IMR-90 (cell line): ENCODE measurements around the gene SORBS1. TPM values are rescaled to one million over a fixed set of nuclear protein-coding genes. Genes with fewer than 3 reads are reported as not detected.

Experiments
- ATAC-seq: fragments of 200-7000 bp; cut with Tn5 transposase; 2 replicates; pipeline ENCODE4 v1.9.1; 2020; ENCODE audit warnings: low read depth, mild to moderate bottlenecking, moderate library complexity
- BruUV-seq: library from RNA; stranded (reverse); fragments of 400-500 nt; replicated peaks from 2 replicates; lab custom pipeline; 2021; lab: Mats Ljungman, UMichigan
- CTCF ChIA-PET: fragments of 300-600 bp; formaldehyde crosslinking; extraction: SDS; loops from one replicate; lab custom pipeline; 2021; ENCODE audit warnings: antibody characterized with exemption; lab: Yijun Ruan, JAX
- POLR2A ChIA-PET: fragments of 300-600 bp; sonication (Branson Sonifier 250); formaldehyde crosslinking; loops from one replicate; lab custom pipeline; 2022; ENCODE audit warnings: antibody characterized with exemption; ENCODE audit not compliant: unreplicated experiment; lab: Charles Lee
- DNase-seq: peaks from one replicate; pipeline ENCODE4 v3.0.0; 2013
- H2AFZ ChIP-seq: replicated peaks from 2 replicates; pipeline ENCODE3; 2013; ENCODE audit warnings: low read length, mild to moderate bottlenecking; ENCODE audit not compliant: poor library complexity
- H2AK5ac ChIP-seq: 2 replicates; pipeline ENCODE4 v1.6.1; 2013; ENCODE audit warnings: low read depth, low read length, inconsistent platforms
- H2AK9ac ChIP-seq: replicated peaks from 2 replicates; pipeline ENCODE3; 2013; ENCODE audit warnings: mild to moderate bottlenecking, low read depth, low read length, moderate library complexity; ENCODE audit not compliant: poor library complexity
- H2BK120ac ChIP-seq: 2 replicates; pipeline ENCODE4 v1.6.1; 2013; ENCODE audit warnings: low read depth, low read length, inconsistent platforms
- H2BK15ac ChIP-seq: 3 replicates; pipeline ENCODE4 v1.6.1; 2013; ENCODE audit warnings: low read depth, low read length, inconsistent platforms
- H2BK20ac ChIP-seq: 2 replicates; pipeline ENCODE4 v1.6.1; 2013; ENCODE audit warnings: low read depth, mild to moderate bottlenecking, inconsistent platforms, low read length, moderate library complexity
- H2BK5ac ChIP-seq: 2 replicates; pipeline ENCODE4 v1.6.1; 2013; ENCODE audit warnings: mild to moderate bottlenecking, low read depth, low read length, inconsistent platforms; ENCODE audit not compliant: poor library complexity, severe bottlenecking
- H3K14ac ChIP-seq: replicated peaks from 2 replicates; pipeline ENCODE4 v1.6.1; 2013; ENCODE audit warnings: low read depth, low read length, inconsistent platforms
- H3K18ac ChIP-seq: 2 replicates; pipeline ENCODE4 v1.6.1; 2013; ENCODE audit warnings: low read depth, low read length, control low read depth
- H3K23ac ChIP-seq: 2 replicates; pipeline ENCODE4 v1.6.1; 2013; ENCODE audit warnings: low read depth, low read length, inconsistent platforms
- H3K27ac ChIP-seq: 2 replicates; pipeline ENCODE4 v1.5.1; 2013; ENCODE audit warnings: mild to moderate bottlenecking, control low read depth, low read length; ENCODE audit not compliant: insufficient read depth
- H3K27me3 ChIP-seq: 2 replicates; pipeline ENCODE4 v1.6.1; 2013; ENCODE audit warnings: low read length; ENCODE audit not compliant: control insufficient read depth, insufficient read depth
- H3K36me3 ChIP-seq: 2 replicates; pipeline ENCODE4 v1.6.1; 2013; ENCODE audit warnings: low read length, mixed read lengths; ENCODE audit not compliant: control insufficient read depth, insufficient read depth
- H3K4ac ChIP-seq: 2 replicates; pipeline ENCODE4 v1.6.1; 2013; ENCODE audit warnings: low read depth, low read length, inconsistent platforms
- H3K4me1 ChIP-seq: 2 replicates; pipeline ENCODE4 v1.6.1; 2013; ENCODE audit warnings: low read length, mixed read lengths; ENCODE audit not compliant: control insufficient read depth, insufficient read depth
- H3K4me2 ChIP-seq: 2 replicates; pipeline ENCODE4 v1.6.1; 2013; ENCODE audit warnings: low read depth, mild to moderate bottlenecking, control low read depth, low read length, moderate library complexity
- H3K4me3 ChIP-seq: 2 replicates; pipeline ENCODE4 v1.5.1; 2013; ENCODE audit warnings: low read depth, mild to moderate bottlenecking, control low read depth, low read length, moderate library complexity; ENCODE audit not compliant: insufficient read depth
- H3K56ac ChIP-seq: 2 replicates; pipeline ENCODE4 v1.6.1; 2013; ENCODE audit warnings: low read length, inconsistent platforms; ENCODE audit not compliant: insufficient read depth; ENCODE audit errors: extremely low read depth
- H3K79me1 ChIP-seq, 2 experiments: 2 replicates each; pipeline ENCODE4 v1.6.1; 2013; ENCODE audit warnings: low read length in 2 of 2, inconsistent platforms in 1 of 2, low read depth in 1 of 2
- H3K9ac ChIP-seq: 2 replicates; pipeline ENCODE4 v1.6.1; 2013; ENCODE audit warnings: low read depth, low read length, control low read depth
- H3K9me1 ChIP-seq: 2 replicates; pipeline ENCODE4 v1.6.1; 2013; ENCODE audit warnings: low read length, inconsistent platforms; ENCODE audit not compliant: insufficient read depth
- H3K9me3 ChIP-seq: 2 replicates; pipeline ENCODE4 v1.6.1; 2013; ENCODE audit warnings: low read length; ENCODE audit not compliant: control insufficient read depth, insufficient read depth
- H4K20me1 ChIP-seq: 2 replicates; pipeline ENCODE4 v1.6.1; 2013; ENCODE audit warnings: low read length, inconsistent platforms; ENCODE audit not compliant: insufficient read depth
- H4K5ac ChIP-seq: 2 replicates; pipeline ENCODE4 v1.6.1; 2013; ENCODE audit warnings: mild to moderate bottlenecking, low read depth, low read length, control low read depth
- H4K8ac ChIP-seq, 2 experiments: 2 replicates each; pipeline ENCODE4 v1.6.1; 2013; ENCODE audit warnings: low read depth in 2 of 2, low read length in 2 of 2, control low read depth in 1 of 2, inconsistent platforms in 1 of 2
- H4K91ac ChIP-seq: 2 replicates; pipeline ENCODE4 v1.6.1; 2013; ENCODE audit warnings: low read depth, low read length, inconsistent platforms; ENCODE audit not compliant: insufficient read depth
- CEBPB ChIP-seq: IDR thresholded peaks from 2 replicates; pipeline ENCODE4 v1.6.1; 2012; ENCODE audit warnings: low read depth, low read length, improper control_type of control experiment
- RCOR1 ChIP-seq: IDR thresholded peaks from 2 replicates; pipeline ENCODE4 v1.6.1; 2012; ENCODE audit warnings: mild to moderate bottlenecking, low read length, improper control_type of control experiment; ENCODE audit not compliant: insufficient replicate concordance
- RFX5 ChIP-seq: IDR thresholded peaks from 2 replicates; pipeline ENCODE4 v1.8.0; 2012; ENCODE audit warnings: low read depth, mild to moderate bottlenecking, low read length, moderate library complexity
- WGBS, 2 experiments: methylation state at CpG; one replicate each; pipeline versions ENCODE4 v1.1.5 to v1.1.7; 2013; ENCODE audit warnings: missing lambda C conversion rate in 2 of 2; ENCODE audit not compliant: insufficient read length in 1 of 2; ENCODE audit errors: extremely low coverage in 2 of 2; 5-methylcytosine and 5-hydroxymethylcytosine counted together
- dilution Hi-C: fragments of 300-500 bp; cut with HindIII; formaldehyde crosslinking; loops from one replicate; pipeline ENCODE4 v1.14.3; 2018; ENCODE audit warnings: low sequenced_read_pairs; ENCODE audit not compliant: unreplicated experiment
- in situ Hi-C: fragments of 300-500 bp; cut with MboI; formaldehyde crosslinking; loops from 3 replicates; pipeline ENCODE4 v1.14.3; 2019; ENCODE audit warnings: low sequenced_read_pairs, inconsistent platforms, mixed read lengths
- intact Hi-C: fragments of 100-400 bp; cut with micrococcal nuclease; formaldehyde crosslinking; loops from 2 replicates; pipeline ENCODE4 v1.10.0; 2022
- polyA plus RNA-seq, 3 experiments: library from polyadenylated mRNA; depleted of rRNA; stranded (reverse); fragments of >200 nt; gene quantifications; 2 replicates each; pipeline ENCODE4 v1.2.3, GENCODE V29; 2012; ENCODE audit warnings: low replicate concordance in 1 of 3
- total RNA-seq: library from RNA; depleted of rRNA; stranded (reverse); fragments of >200 nt; gene quantifications from 2 replicates; pipeline ENCODE4 v1.2.3, GENCODE V29; 2012

SORBS1 gene
- total and polyA plus RNA-seq, 2 of the 4 experiments (the other 2 are of a cell fraction): 0.18 to 0.32 TPM

- Histone ChIP-seq H4K20me1 (no peaks in the 10 kb centered on the region), H3K4me2 (0 out of 2 replicates have a peak overlapping the region, but pooled peaks have one; percentile 3), H4K8ac (peak overlapping the region; percentile 71 to 80), H3K4ac (peak overlapping the region; percentile 95), H3K27me3 (no peaks in the 10 kb centered on the region), H2BK120ac (peak overlapping the region; percentile 98), H2BK5ac (peak overlapping the region; percentile 87), H2BK20ac (peak overlapping the region; percentile 98), H3K4me3 (no peak overlapping the region), H3K4me1 (peaks cover 40% of the 10 kb centered on the region), H3K14ac (peak overlapping the region; percentile 84), H3K56ac (peak overlapping the region; percentile 27; the same call in 1 of the 2 replicates), H4K91ac (peak overlapping the region; percentile 95), H2BK15ac (peak overlapping the region; percentile 99), H3K27ac (peak overlapping the region; percentile 85), H2AK5ac (peak overlapping the region; percentile 99), H3K79me1 (no peaks in the 10 kb centered on the region; a peak in 1 of 4 replicates), H3K36me3 (no peaks in the 10 kb centered on the region), H3K9me3 (no peaks in the 10 kb centered on the region), H3K9ac (peak overlapping the region; percentile 1; the same call in 1 of the 2 replicates), H2AK9ac (peak overlapping the region; percentile 89), H3K18ac (peak overlapping the region; percentile 88), H2AFZ (peak overlapping the region; percentile 40), H3K9me1 (peaks cover 32% of the 10 kb centered on the region), H3K23ac (peak overlapping the region; percentile 96), H4K5ac (peak overlapping the region; percentile 90)
- in situ Hi-C loops: no loop called here
- WGBS, 2 experiments: 54% methylated on average over 3 of the region's 5 CpGs; no CpG with 5 or more reads in 1 of the 2 experiments
- no TSS peak for BruUV-seq
- dilution Hi-C loops: no loop called here
- ChIA-PET POLR2A (no interaction called here), CTCF (no interaction called here)
- DNase-seq (peak; percentile 66), ATAC-seq (no peak)
- intact Hi-C loops: loop anchor here (2.0 kb wide), 1 partner anchor 15 kb away; no protein-coding TSS in a partner anchor
- no peak for TF ChIP-seq CEBPB
- TF ChIP-seq RFX5: no peak
- no peak for TF ChIP-seq RCOR1
Observed at GRCh38 chr10:95327367-95327766, 233.8 kb downstream of the SORBS1 start.
